ENCODE data around the gene CHMP4A. TPM values are rescaled to one million over a fixed set of nuclear protein-coding genes. Genes with fewer than 3 reads are reported as not detected.

CHMP4A gene
- polyA plus RNA-seq, 6 donors from 2014 or later, result 139 to 167 (median 157) TPM

GRCh38 chr14:24183014-24183481 lies 30.2 kb downstream of the CHMP4A start:
- ATAC-seq (ENCODE audit: low read depth in 2 of 2) (no peak), DNase-seq (no peak)
- Mint-ChIP-seq H3K27ac (peak overlapping the region in 2 of 6 donors; percentile 21 to 63), H3K9me3 (no peaks in the 10 kb centered on the region), H3K4me3 (no peak overlapping the region), H3K36me3 (peaks cover 0 to 4% of the 10 kb centered on the region in 2 donors), H3K4me1 (peaks cover 22 to 33% (median 27%) of the 10 kb centered on the region in 3 donors), H3K27me3 (no peaks in the 10 kb centered on the region)

DNA sequence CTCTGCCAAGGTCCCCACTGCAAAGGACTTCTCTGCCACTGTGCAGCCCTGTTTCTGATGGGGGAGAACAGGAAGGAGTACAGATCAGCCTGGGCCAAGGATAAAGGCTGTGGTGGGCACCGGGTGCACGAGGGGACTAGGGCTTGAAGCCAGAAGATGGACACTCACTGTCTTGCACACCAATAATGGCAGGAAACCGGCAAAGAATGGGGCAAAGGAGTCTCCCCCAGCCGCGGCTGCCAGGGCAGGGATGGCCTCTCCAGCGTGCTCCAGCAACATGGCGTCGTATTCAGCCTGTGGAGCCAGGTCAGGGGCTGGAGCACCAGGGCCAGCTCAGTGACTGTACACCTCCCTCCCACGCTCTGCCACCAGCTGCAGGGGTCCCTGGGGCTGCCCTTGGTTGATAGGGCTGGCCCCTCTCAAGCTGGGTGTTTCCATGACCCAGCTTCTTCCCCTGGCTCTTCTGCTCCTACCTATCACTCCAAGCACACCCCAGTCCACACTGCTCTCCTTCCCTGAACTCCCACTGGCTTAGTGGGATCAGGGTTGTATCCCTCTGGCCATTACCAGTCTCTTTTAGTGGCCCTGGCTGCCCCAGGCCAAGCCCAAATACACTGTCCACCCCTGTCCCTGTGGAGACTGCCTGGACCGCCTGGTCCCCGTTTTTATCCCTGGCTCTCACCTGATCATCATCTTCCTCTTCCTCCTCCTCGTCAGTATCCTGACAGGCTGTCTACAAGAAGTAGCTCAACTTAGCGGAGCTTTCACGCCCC lies 31.0 kb downstream of the CHMP4A start:
- Mint-ChIP-seq H3K9me3 (no peaks in the 10 kb centered on the region), H3K27ac (peak overlapping the region in 2 of 6 donors; percentile 63 to 67), H3K36me3 (peaks cover 0 to 4% of the 10 kb centered on the region in 2 donors), H3K4me1 (peaks cover 14 to 26% (median 22%) of the 10 kb centered on the region in 3 donors), H3K4me3 (peak overlapping the region in 3 of 8 donors; percentile 12 to 60 (median 43)), H3K27me3 (no peaks in the 10 kb centered on the region)
- no peak for ATAC-seq (ENCODE audit: low read depth in 2 of 2)
- DNase-seq, result no peak

GRCh38 chr14:24181371-24182077 lies 31.8 kb downstream of the CHMP4A start:
- Mint-ChIP-seq H3K4me3 (peak overlapping the region in 1 of 8 donors; percentile 43), H3K4me1 (peaks cover 10 to 22% (median 15%) of the 10 kb centered on the region in 3 donors), H3K9me3 (no peaks in the 10 kb centered on the region), H3K27me3 (no peaks in the 10 kb centered on the region), H3K27ac (peak overlapping the region in 1 of 6 donors; percentile 62), H3K36me3 (peaks cover 0 to 4% of the 10 kb centered on the region in 2 donors)
- ATAC-seq (ENCODE audit: low read depth in 2 of 2) (no peak), DNase-seq (no peak)

DNA sequence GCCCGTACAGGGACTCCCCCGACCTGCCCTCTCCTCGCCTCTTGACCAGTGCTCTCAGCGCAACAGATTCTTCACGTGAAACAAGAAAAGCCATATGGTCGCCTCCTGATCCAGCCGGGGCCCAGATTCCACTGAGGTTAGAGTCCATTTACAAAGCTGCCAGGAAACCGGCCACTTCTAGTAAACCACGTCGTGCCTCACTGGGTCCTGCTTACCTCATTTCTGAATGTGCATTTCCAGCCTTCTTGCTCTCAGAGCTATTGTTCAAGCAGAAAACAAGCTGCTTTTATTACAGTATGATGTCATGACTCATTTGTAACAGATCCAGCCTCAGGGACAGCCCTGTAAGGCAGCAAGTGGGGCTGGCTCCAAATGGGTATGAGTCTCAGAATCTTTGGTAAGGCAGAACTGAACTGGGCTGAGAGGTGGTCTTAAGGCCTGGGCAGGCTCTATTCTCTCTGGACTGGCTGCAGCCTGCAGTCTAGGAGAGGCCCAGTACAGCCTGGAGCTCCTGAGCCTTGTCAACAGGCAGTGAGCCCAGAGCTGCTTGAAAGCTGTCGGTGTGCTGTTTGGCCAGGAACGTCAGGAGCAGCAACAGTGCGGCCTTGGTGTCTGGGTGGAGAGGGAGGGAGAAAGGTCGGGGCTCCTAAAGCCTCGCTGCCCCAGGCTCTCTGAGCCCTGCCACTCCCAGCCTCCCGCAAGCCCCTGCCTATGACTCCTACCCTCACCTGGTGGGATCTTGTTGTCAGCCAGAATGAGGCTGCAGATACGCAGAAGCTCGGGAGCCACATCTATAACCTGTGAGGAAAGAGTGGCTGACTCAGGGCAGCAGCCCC lies 33.1 kb downstream of the CHMP4A start:
- peak; percentile 36 to 40 for ATAC-seq (ENCODE audit: low read depth in 2 of 2)
- H3K36me3 Mint-ChIP-seq, result peaks cover 0 to 4% of the 10 kb centered on the region in 2 donors
- peaks cover 10 to 22% (median 11%) of the 10 kb centered on the region in 3 donors for H3K4me1 Mint-ChIP-seq
- no peaks in the 10 kb centered on the region for H3K9me3 Mint-ChIP-seq
- no peaks in the 10 kb centered on the region for H3K27me3 Mint-ChIP-seq
- peak overlapping the region in 3 of 6 donors; percentile 57 to 82 (median 65) for H3K27ac Mint-ChIP-seq
- DNase-seq, result no peak
- H3K4me3 Mint-ChIP-seq, result no peak overlapping the region

- H3K36me3 Mint-ChIP-seq, result peaks cover 0 to 4% of the 10 kb centered on the region in 2 donors
These were observed 33.9 kb downstream of the CHMP4A start for GRCh38 chr14:24179294-24179960.

GRCh38 chr14:24178399-24179178 lies 34.7 kb downstream of the CHMP4A start:
- Mint-ChIP-seq H3K27me3 (no peaks in the 10 kb centered on the region), H3K4me1 (peaks cover 10 to 24% (median 12%) of the 10 kb centered on the region in 3 donors), H3K9me3 (no peaks in the 10 kb centered on the region), H3K4me3 (no peak overlapping the region), H3K36me3 (peaks cover 0 to 4% of the 10 kb centered on the region in 2 donors), H3K27ac (peak overlapping the region in 3 of 6 donors; percentile 59 to 66 (median 65))
- DNase-seq (no peak), ATAC-seq (ENCODE audit: low read depth in 2 of 2) (no peak)

More at GRCh38 chr14:24179294-24179960, 33.9 kb downstream of the CHMP4A start:
- Mint-ChIP-seq H3K4me3 (no peak overlapping the region), H3K9me3 (no peaks in the 10 kb centered on the region), H3K27me3 (no peaks in the 10 kb centered on the region), H3K27ac (peak overlapping the region in 3 of 6 donors; percentile 65 to 82 (median 66)), H3K4me1 (peaks cover 10 to 22% (median 11%) of the 10 kb centered on the region in 3 donors)
- ATAC-seq (ENCODE audit: low read depth in 2 of 2), result no peak
- no peak for DNase-seq

DNA sequence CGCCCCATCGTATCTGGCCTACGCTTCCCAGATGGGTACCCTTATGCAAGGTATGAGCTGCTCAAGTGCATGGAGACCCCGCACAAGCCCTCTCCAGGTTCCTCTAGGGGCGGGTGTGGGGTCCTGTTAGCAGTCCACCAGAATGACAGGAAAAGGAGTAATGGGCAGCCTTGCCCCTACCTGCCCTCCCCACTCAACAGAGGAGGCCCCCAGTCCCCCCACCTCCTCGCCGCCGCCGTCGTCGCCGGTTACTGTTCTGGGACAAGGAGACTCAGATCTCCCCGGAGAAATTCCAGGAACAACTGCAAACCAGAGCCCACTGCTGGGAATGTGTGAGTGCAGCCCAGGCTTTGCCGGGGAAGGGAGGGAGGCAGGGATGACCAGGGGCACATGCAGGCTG lies 35.4 kb downstream of the CHMP4A start:
- H3K36me3 Mint-ChIP-seq, result peaks cover 0 to 4% of the 10 kb centered on the region in 2 donors
- ATAC-seq (ENCODE audit: low read depth in 2 of 2), result no peak
- no peaks in the 10 kb centered on the region for H3K27me3 Mint-ChIP-seq
- H3K9me3 Mint-ChIP-seq, result no peaks in the 10 kb centered on the region
- peaks cover 12 to 31% (median 17%) of the 10 kb centered on the region in 3 donors for H3K4me1 Mint-ChIP-seq
- no peak for DNase-seq
- no peak overlapping the region for H3K27ac Mint-ChIP-seq
- H3K4me3 Mint-ChIP-seq, result no peak overlapping the region

DNA sequence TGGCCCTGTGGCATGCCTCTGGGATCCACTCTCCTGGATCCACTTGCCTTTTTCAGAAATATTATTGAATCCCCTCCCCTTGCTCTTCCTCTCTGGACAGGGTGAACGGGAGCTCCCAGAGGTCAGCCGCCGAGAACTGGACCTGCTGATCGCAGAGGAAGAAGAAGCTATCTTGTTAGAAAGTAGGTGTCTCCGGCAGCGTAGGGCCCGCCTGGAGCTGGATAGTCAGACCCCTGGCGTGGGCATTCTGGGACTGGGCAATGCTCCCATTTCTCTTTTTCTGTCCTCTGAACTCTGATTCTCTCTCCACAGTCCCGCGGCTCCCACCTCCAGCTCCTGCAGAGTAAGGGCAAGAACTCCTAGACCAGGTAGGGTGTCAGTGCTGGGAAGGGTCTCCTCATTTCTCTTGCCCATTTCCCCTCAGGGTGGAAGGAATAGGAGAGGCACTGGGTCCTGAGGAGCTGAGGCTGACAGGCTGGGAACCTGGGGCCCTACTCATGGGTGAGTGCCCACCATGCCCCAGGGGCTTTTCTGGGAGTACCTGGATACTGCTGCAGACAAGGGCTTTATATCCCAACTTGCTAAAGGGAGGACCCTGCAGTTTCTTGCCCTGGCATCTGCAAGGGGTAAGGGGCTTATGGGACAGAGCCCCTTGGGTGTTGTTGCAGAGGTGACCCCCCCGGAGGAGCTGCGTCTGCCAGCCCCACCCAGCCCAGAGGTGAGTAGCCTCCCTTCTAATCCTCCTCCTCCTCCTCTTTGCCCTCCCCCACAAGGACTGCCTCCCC lies 36.1 kb downstream of the CHMP4A start:
- no peak for DNase-seq
- peak overlapping the region in 1 of 6 donors; percentile 33 for H3K27ac Mint-ChIP-seq
- no peak overlapping the region for H3K4me3 Mint-ChIP-seq
- H3K27me3 Mint-ChIP-seq, result no peaks in the 10 kb centered on the region
- peaks cover 12 to 32% (median 20%) of the 10 kb centered on the region in 3 donors for H3K4me1 Mint-ChIP-seq
- ATAC-seq (ENCODE audit: low read depth in 2 of 2), result no peak
- no peaks in the 10 kb centered on the region for H3K36me3 Mint-ChIP-seq
- no peaks in the 10 kb centered on the region for H3K9me3 Mint-ChIP-seq

DNA sequence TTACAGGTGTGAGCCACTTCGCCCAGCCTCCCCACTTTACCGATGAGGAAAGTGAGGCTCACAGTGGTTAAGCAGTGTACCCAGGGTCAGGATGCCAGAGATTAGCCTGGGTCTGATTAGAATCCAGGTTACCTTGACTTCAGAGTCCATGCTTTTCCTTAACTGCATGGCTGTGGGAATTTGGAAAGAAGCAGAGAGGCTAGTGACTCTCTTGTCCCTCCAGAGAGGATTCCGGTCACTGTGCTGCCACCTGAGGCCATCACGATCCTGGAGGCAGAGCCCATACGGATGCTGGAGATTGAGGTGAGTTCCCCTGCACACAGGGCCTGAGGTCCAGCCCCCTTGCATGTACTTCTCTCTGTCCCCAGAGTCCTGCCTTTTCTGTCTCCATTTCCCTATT lies 36.7 kb downstream of the CHMP4A start:
- peaks cover 15 to 38% (median 22%) of the 10 kb centered on the region in 3 donors for H3K4me1 Mint-ChIP-seq
- no peaks in the 10 kb centered on the region for H3K27me3 Mint-ChIP-seq
- no peak overlapping the region for H3K4me3 Mint-ChIP-seq
- H3K36me3 Mint-ChIP-seq, result no peaks in the 10 kb centered on the region
- no peak overlapping the region for H3K27ac Mint-ChIP-seq
- no peak for DNase-seq
- H3K9me3 Mint-ChIP-seq, result no peaks in the 10 kb centered on the region
- no peak for ATAC-seq (ENCODE audit: low read depth in 2 of 2)

- no peaks in the 10 kb centered on the region for H3K9me3 Mint-ChIP-seq
- no peak for ATAC-seq (ENCODE audit: low read depth in 2 of 2)
- peaks cover 21 to 34% (median 21%) of the 10 kb centered on the region in 3 donors for H3K4me1 Mint-ChIP-seq
- peaks cover 6 to 12% of the 10 kb centered on the region in 2 donors for H3K36me3 Mint-ChIP-seq
- peak overlapping the region in 3 of 6 donors; percentile 70 to 87 (median 82) for H3K27ac Mint-ChIP-seq
- peak overlapping the region; percentile 37 to 94 (median 76) for H3K4me3 Mint-ChIP-seq
- H3K27me3 Mint-ChIP-seq, result no peaks in the 10 kb centered on the region
- DNase-seq, result no peak
These were observed 40.4 kb downstream of the CHMP4A start for GRCh38 chr14:24172871-24173281.

DNA sequence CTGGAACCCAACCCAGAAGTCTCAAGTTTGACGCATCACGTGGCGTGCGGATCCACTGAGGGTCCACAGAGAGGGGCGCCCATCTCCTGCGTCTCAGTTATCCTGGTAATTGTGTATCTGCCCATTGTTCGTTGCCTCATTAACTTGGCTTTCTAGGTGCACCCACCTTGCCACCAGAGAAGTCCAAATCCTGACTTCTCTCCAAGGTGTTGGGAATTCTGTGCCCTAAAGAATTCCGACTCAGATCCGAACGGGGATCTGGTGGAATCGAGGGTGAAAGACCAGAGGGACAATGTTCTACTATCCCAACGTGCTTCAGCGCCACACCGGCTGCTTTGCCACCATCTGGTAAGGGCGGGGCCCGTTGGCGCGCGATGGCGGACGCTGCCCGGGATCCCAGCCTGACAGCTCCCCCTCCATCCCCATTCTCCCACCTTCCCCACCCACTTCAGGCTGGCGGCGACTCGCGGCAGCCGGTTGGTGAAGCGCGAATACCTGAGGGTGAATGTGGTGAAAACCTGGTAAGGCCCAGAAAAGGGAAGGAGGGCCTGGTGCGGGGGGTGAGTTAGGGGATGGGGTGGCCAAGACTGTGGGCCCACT lies 40.9 kb downstream of the CHMP4A start:
- H3K27me3 Mint-ChIP-seq, result no peaks in the 10 kb centered on the region
- H3K27ac Mint-ChIP-seq, result peak overlapping the region in 4 of 6 donors; percentile 24 to 82 (median 72)
- peak in 1 of 2 donors; percentile 1 for ATAC-seq (ENCODE audit: low read depth in 2 of 2)
- peak overlapping the region; percentile 78 to 95 (median 93) for H3K4me3 Mint-ChIP-seq
- H3K36me3 Mint-ChIP-seq, result peaks cover 10 to 17% of the 10 kb centered on the region in 2 donors
- H3K9me3 Mint-ChIP-seq, result no peaks in the 10 kb centered on the region
- H3K4me1 Mint-ChIP-seq, result peaks cover 23 to 34% (median 26%) of the 10 kb centered on the region in 3 donors
- DNase-seq, result no peak

Data from naive B cell (primary cell).